Choroid plexus epithelial cell (primary cell): Measurements from ENCODE around the gene CEACAM21.

Source experiments
- DNase-seq: peaks from one replicate; pipeline ENCODE4 v3.0.0-alpha.2; 2010; ENCODE audit warnings: low read depth
- H3K4me3 ChIP-seq: 2 replicates; pipeline ENCODE4 v1.5.1; 2011; ENCODE audit warnings: low read depth, mild to moderate bottlenecking, control low read depth, low read length, moderate library complexity
- TF ChIP-seq, protein P1 (sequence below): conservative IDR thresholded peaks from 2 replicates; pipeline ENCODE4 v1.5.1; 2011; ENCODE audit warnings: low read depth, mild to moderate bottlenecking, control low read depth, inconsistent platforms, low read length, moderate library complexity

Gene CEACAM21

GRCh38 chr19:41541990-41542584 is 33.9 kb upstream of the CEACAM21 start:
- H3K4me3 ChIP-seq: no peak overlapping the region
- peak; percentile 31 for DNase-seq
- TF ChIP-seq, protein P1, sequence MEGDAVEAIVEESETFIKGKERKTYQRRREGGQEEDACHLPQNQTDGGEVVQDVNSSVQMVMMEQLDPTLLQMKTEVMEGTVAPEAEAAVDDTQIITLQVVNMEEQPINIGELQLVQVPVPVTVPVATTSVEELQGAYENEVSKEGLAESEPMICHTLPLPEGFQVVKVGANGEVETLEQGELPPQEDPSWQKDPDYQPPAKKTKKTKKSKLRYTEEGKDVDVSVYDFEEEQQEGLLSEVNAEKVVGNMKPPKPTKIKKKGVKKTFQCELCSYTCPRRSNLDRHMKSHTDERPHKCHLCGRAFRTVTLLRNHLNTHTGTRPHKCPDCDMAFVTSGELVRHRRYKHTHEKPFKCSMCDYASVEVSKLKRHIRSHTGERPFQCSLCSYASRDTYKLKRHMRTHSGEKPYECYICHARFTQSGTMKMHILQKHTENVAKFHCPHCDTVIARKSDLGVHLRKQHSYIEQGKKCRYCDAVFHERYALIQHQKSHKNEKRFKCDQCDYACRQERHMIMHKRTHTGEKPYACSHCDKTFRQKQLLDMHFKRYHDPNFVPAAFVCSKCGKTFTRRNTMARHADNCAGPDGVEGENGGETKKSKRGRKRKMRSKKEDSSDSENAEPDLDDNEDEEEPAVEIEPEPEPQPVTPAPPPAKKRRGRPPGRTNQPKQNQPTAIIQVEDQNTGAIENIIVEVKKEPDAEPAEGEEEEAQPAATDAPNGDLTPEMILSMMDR: peak; percentile 54

DNA sequence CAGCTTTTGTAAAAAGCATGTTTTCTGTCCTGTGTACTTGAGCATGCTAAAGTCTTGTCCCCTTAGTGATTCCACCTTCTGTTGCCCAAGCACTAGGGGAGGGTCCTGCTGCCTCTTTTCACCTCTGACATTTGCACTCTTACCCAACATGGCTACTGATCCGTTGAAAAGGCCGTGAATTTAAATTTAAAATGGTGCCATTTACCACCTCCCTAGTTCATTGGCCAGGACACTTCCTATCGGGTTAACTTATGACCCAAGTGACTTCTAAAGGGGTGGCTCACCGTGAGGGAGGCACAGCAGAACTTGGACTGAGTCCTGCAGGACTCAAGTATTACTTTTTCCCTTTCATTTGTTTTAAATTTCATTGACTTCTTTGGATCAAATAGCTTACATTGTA is 33.3 kb upstream of the CEACAM21 start:
- DNase-seq: no peak
- TF ChIP-seq, protein P1: no peak
- no peak overlapping the region for H3K4me3 ChIP-seq

DNA sequence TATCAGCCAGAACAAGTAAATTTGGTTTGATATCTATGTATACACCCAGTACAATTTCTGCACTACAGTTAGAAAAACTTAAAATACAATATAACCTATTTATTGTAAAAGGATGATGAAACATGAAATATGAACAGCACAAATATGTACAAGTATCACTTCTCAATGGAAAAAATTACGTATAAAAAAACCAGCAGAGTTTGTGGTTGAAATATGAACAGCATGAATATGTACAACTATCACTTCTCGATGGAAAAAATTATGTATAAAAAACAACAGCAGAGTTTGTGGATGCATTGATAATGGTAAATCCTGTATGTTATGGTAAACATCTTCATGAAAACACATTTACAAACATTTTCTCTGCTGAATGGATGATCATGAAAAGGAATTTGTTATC is 32.4 kb upstream of the CEACAM21 start:
- no peak for DNase-seq
- H3K4me3 ChIP-seq: no peak overlapping the region
- TF ChIP-seq, protein P1: no peak

GRCh38 chr19:41545547-41545946 is 30.4 kb upstream of the CEACAM21 start:
- no peak overlapping the region for H3K4me3 ChIP-seq
- TF ChIP-seq, protein P1: no peak
- DNase-seq: no peak

GRCh38 chr19:41546386-41546789 is 29.6 kb upstream of the CEACAM21 start:
- no peak overlapping the region for H3K4me3 ChIP-seq
- no peak for DNase-seq
- TF ChIP-seq, protein P1: no peak

GRCh38 chr19:41546961-41547360 is 29.0 kb upstream of the CEACAM21 start:
- no peak for DNase-seq
- no peak overlapping the region for H3K4me3 ChIP-seq
- TF ChIP-seq, protein P1: no peak

DNA sequence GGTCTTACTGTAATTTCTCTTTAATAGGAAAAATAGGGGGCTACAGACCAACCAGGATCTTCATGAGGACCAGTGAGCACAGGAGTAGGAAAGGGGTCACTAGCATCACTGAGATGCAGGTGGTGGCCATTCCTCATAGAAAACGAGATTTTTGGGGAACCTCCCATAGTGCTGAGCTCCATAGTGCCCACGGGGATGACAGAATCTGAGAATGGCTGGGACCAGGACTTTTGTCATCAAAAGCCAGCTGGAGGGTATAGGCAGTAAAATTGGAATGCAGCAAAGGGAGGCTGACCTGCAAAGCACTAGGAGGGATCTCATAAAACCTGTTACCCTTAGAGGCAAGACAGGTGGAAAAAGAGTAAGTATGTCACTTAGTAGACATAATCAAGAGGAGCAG is 28.4 kb upstream of the CEACAM21 start:
- TF ChIP-seq, protein P1: no peak
- DNase-seq: no peak
- no peak overlapping the region for H3K4me3 ChIP-seq
